Mucosa of descending colon (tissue), 3 donors: ENCODE data around the gene TSGA10. TPM values are rescaled to one million over a fixed set of nuclear protein-coding genes. Genes with fewer than 3 reads are reported as not detected.

Experiments
- ATAC-seq: fragments of 200-7000 bp; cut with Tn5 transposase; one replicate; pipeline ENCODE4 v1.9.1; 2020; ENCODE audit warnings: mild to moderate bottlenecking, moderate library complexity
- DNase-seq, 3 donors: peaks; one replicate each; pipeline ENCODE4 v3.0.0-alpha.2; 2020
- H3K36me3 ChIP-seq: fragments of 200-600 bp; one replicate; pipeline ENCODE4 v1.8.0; 2021; ENCODE audit warnings: low read depth, mild to moderate bottlenecking
- H3K4me1 ChIP-seq: fragments of 200-600 bp; one replicate; pipeline ENCODE4 v1.8.0; 2021; ENCODE audit warnings: low read depth, mild to moderate bottlenecking
- H3K4me3 ChIP-seq: fragments of 200-600 bp; one replicate; pipeline ENCODE4 v1.8.0; 2021; ENCODE audit warnings: mild to moderate bottlenecking
- H3K9me3 ChIP-seq: fragments of 200-600 bp; one replicate; pipeline ENCODE4 v1.8.0; 2021; ENCODE audit warnings: mild to moderate bottlenecking
- intact Hi-C, 2 donors: fragments of 100-400 bp; cut with DNase I in 1 of 2; cut with micrococcal nuclease in 1 of 2; formaldehyde crosslinking; loops; one replicate each; pipeline versions ENCODE4 v1.11.0 to v1.11.1; 2022; cut with DNase I, micrococcal nuclease
- total RNA-seq, 3 donors: library from RNA; stranded (reverse); fragmentation: NEBNext Ultra II Directional in 2 of 3; extraction: Animal tissue kit (Norgen Biotek cat#: 25700) in 2 of 3; gene quantifications; one replicate each; pipeline versions ENCODE4 v1.2.1 to v1.2.4, GENCODE V29; 2021 to 2023
- TF ChIP-seq, protein P1 (sequence below): fragments of 200-600 bp; IDR thresholded peaks from one replicate; pipeline ENCODE4 v1.8.0; 2022; ENCODE audit warnings: antibody characterized with exemption, mild to moderate bottlenecking
- donor health status: DM: no; HTN: no; CAD: no; lungs with moderate emphysema.
- donor health status: DM: no; HTN: no; CAD: no.
- donor health status: DM: no; HTN: yes; CAD: no.

TSGA10 gene
- total RNA-seq, 3 donors from 2014 or later = 6.6 to 8.8 (median 7.8) TPM

DNA sequence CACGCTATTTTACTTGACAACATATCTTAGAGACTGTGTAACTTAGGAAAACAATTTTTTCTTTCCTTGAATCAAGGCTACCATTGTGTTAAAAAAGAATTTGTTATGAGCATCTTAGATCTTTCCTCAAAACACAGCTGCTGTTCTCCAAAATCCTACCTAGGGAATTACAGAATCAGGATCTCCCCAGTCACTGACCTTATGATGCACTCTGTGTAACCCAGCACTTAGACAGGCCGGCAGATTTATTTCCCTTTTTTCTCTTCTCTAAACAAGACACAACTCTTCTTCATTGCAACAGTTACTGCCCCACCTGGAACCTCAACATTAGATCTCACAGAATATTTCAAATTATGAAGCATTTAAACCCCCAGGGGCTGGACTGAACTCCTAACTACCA is 26.8 kb downstream of the TSGA10 start:
- H3K36me3 ChIP-seq = no peaks in the 10 kb centered on the region
- DNase-seq (no peak), ATAC-seq (no peak)
- H3K4me3 ChIP-seq = no peak overlapping the region
- intact Hi-C loops = no loop called here
- TF ChIP-seq, protein P1, sequence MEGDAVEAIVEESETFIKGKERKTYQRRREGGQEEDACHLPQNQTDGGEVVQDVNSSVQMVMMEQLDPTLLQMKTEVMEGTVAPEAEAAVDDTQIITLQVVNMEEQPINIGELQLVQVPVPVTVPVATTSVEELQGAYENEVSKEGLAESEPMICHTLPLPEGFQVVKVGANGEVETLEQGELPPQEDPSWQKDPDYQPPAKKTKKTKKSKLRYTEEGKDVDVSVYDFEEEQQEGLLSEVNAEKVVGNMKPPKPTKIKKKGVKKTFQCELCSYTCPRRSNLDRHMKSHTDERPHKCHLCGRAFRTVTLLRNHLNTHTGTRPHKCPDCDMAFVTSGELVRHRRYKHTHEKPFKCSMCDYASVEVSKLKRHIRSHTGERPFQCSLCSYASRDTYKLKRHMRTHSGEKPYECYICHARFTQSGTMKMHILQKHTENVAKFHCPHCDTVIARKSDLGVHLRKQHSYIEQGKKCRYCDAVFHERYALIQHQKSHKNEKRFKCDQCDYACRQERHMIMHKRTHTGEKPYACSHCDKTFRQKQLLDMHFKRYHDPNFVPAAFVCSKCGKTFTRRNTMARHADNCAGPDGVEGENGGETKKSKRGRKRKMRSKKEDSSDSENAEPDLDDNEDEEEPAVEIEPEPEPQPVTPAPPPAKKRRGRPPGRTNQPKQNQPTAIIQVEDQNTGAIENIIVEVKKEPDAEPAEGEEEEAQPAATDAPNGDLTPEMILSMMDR = no peak
- H3K4me1 ChIP-seq = no peaks in the 10 kb centered on the region
- H3K9me3 ChIP-seq = peaks cover 33% of the 10 kb centered on the region

DNA sequence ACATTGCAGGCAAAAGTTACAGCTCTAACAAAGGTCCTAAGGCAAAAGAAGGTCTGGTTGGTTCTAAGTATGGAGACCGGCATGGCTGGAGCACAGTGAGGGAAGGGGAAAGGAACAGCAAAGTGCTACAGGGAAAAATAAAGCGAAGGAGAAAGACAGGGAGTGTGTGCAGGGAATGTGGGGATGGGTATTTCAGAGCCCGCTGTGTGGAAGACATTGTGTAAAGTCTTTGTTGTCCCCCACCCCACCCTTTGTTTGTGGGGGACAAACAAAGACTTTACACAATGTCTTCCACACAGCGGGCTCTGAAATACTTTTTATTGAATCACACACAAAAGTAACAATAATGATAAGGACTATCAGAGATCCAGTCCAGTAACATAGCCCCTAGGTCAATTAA is 42.1 kb downstream of the TSGA10 start:
- no peak for ATAC-seq
- DNase-seq = no peak
- Histone ChIP-seq H3K4me3 (no peak overlapping the region), H3K4me1 (no peaks in the 10 kb centered on the region), H3K9me3 (no peaks in the 10 kb centered on the region), H3K36me3 (no peaks in the 10 kb centered on the region)
- TF ChIP-seq, protein P1 = no peak
- intact Hi-C loops = no loop called here

DNA sequence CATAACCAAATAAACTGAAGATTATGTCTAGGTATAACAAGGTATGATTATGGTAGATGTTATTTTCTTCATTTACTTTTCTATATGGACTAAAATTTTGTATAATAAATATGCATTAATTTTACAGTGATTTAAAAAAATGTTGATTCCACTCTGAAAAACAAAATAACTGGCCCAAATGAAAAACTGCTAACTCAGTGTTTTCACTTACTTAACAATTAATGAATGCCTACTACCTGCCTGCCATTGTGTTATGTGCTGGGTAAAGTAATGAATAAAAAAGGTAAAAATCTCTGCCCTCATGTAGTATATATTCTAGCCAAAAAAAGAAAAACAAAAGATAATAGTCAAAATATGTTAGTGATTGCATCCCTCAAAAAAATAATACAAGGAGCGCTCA is 42.8 kb downstream of the TSGA10 start:
- TF ChIP-seq, protein P1 = no peak
- intact Hi-C loops = no loop called here
- no peaks in the 10 kb centered on the region for H3K4me1 ChIP-seq
- ATAC-seq (no peak), DNase-seq (no peak)
- no peaks in the 10 kb centered on the region for H3K9me3 ChIP-seq
- no peak overlapping the region for H3K4me3 ChIP-seq
- no peaks in the 10 kb centered on the region for H3K36me3 ChIP-seq

- Histone ChIP-seq H3K36me3 (no peaks in the 10 kb centered on the region), H3K9me3 (no peaks in the 10 kb centered on the region), H3K4me3 (no peak overlapping the region), H3K4me1 (no peaks in the 10 kb centered on the region)
- TF ChIP-seq, protein P1 = no peak
- no peak for DNase-seq
- no peak for ATAC-seq
- intact Hi-C loops = no loop called here
Observed at GRCh38 chr2:99111236-99111635, 43.5 kb downstream of the TSGA10 start.

GRCh38 chr2:99106913-99107312 is 47.8 kb downstream of the TSGA10 start:
- no peak overlapping the region for H3K4me3 ChIP-seq
- no peaks in the 10 kb centered on the region for H3K4me1 ChIP-seq
- no peak for ATAC-seq
- intact Hi-C loops = no loop called here
- no peaks in the 10 kb centered on the region for H3K9me3 ChIP-seq
- TF ChIP-seq, protein P1 = no peak
- no peak for DNase-seq
- H3K36me3 ChIP-seq = no peaks in the 10 kb centered on the region

GRCh38 chr2:99104006-99104405 is 50.7 kb downstream of the TSGA10 start:
- TF ChIP-seq, protein P1 = no peak
- Histone ChIP-seq H3K4me1 (no peaks in the 10 kb centered on the region), H3K36me3 (no peaks in the 10 kb centered on the region), H3K4me3 (no peak overlapping the region), H3K9me3 (no peaks in the 10 kb centered on the region)
- intact Hi-C loops = no loop called here
- ATAC-seq (no peak), DNase-seq (no peak)
